GM12865 (cell line): Measurements from ENCODE around the gene NFYC.

Experiments
- DNase-seq: peaks from one replicate; pipeline ENCODE4 v3.0.0; 2010; ENCODE audit warnings: low read depth
- H3K4me3 ChIP-seq: 2 replicates; pipeline ENCODE4 v1.5.1; 2011; ENCODE audit warnings: mild to moderate bottlenecking, low read depth, low read length, control low read depth
- TF ChIP-seq, protein P1 (sequence below): IDR thresholded peaks from 2 replicates; pipeline ENCODE4 v1.5.1; 2011; ENCODE audit warnings: low read length, control low read depth, low read depth, inconsistent platforms; ENCODE audit not compliant: insufficient read depth; ENCODE audit errors: missing control alignments

NFYC gene

DNA sequence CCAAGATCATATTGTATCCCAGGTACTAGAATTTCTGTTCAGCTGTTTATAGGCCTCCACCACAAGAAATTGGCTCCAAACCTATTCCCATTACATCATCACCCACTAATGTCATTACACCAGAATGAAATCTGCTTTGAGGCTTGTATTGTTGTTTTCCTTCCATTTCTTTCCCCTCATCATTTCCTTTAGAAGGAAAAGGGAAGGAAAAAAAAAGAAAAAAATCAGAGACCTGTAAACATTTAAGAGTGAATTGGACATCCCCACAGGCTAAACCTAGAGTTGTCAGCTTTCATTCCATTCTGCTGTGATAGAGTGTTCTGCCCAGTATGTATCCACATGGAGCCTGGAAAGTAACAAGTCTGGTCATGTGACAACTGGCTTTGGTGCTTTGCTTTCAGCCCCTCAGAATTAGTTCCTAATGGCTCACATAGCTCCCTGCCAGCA, 44.6 kb downstream of the NFYC start:
- no peak for DNase-seq
- TF ChIP-seq, protein P1, sequence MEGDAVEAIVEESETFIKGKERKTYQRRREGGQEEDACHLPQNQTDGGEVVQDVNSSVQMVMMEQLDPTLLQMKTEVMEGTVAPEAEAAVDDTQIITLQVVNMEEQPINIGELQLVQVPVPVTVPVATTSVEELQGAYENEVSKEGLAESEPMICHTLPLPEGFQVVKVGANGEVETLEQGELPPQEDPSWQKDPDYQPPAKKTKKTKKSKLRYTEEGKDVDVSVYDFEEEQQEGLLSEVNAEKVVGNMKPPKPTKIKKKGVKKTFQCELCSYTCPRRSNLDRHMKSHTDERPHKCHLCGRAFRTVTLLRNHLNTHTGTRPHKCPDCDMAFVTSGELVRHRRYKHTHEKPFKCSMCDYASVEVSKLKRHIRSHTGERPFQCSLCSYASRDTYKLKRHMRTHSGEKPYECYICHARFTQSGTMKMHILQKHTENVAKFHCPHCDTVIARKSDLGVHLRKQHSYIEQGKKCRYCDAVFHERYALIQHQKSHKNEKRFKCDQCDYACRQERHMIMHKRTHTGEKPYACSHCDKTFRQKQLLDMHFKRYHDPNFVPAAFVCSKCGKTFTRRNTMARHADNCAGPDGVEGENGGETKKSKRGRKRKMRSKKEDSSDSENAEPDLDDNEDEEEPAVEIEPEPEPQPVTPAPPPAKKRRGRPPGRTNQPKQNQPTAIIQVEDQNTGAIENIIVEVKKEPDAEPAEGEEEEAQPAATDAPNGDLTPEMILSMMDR: no peak
- no peak overlapping the region for H3K4me3 ChIP-seq

DNA sequence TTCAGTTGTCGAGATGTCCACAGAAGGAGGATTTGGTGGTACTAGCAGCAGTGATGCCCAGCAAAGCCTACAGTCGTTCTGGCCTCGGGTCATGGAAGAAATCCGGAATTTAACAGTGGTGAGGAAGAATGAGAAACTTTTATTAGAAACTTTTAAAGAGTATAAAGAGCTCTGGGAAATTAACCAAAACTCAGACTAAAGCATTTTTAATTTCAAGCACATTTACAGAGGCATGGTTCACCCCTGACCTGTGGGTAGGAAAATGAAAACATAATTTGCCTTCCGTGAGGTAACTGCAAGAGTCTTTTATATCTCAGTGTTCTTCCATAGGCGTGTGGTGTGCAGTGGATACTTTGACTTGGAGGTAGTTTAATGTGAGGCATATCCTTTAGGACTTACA, 47.3 kb downstream of the NFYC start:
- no peak for DNase-seq
- no peak overlapping the region for H3K4me3 ChIP-seq
- TF ChIP-seq, protein P1: no peak

DNA sequence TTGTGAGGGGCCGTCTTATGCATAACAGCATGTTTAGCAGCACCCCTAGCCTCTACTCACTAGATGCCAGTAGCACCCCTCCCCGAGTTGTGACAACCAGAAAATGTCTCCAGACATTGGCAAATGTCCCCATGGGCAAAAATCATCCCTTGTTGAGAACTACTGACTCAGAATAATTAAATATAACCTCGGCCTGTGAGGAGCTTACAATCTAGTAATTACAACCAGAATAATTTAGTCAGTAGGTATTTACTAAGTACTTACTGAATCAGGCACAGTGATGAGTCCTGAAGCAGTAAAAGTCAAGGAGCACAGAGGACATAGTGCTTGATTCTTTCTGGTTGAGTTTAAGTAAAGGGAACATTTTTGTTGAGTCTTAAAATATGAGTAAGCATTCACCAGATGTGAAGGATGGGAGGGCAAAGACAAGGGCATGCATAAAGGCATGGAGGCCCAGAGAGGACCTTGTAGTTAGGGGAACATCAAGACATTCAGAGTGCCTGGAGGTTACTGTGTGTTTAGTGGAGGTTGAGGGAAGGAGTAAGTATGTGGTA, 48.0 kb downstream of the NFYC start:
- DNase-seq: no peak
- H3K4me3 ChIP-seq: no peak overlapping the region
- TF ChIP-seq, protein P1: no peak

DNA sequence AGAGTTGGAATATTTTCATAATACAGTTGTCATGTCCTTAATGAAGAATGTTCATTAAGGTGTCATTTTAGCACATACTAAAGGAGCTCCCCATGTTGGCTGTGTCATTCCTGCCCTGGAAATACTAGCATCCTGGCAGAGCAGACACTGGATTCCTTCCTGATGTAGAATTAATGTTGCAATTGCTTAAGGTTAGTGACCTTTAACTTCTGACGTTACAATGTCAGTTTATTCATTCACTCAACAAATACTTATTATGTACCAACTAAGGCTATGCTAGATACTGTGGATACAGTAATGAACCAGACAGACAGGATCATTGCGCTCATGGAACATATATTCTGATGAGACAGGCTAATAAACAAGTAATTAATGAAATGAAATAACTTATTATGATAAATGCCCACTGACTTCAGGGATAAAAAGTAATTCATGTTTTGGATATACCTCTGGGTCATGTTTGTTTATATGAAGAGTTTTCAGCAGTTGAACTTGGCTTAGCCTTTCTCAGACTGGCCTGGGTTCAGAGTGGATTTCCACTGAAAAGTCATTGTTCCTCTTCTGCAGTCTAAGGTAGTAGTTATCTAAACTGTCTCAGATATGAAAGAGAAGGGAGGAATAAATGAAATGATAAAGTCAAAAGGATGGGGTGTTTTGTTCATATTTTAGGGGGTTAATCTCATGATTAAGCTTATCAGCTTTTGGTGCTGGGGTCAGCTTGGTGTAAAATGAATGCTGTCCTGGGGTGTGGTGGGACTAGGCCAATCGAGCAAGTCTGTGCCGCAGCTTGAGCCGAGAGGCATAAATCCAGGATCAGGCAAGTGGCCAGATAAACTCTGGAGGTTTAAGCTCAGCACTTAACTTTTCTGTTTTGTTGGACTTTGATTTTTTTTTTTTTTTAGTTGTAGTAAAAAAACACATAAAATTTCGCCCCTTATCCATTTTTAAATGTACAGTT, 48.8 kb downstream of the NFYC start:
- TF ChIP-seq, protein P1: no peak
- DNase-seq: no peak

DNA sequence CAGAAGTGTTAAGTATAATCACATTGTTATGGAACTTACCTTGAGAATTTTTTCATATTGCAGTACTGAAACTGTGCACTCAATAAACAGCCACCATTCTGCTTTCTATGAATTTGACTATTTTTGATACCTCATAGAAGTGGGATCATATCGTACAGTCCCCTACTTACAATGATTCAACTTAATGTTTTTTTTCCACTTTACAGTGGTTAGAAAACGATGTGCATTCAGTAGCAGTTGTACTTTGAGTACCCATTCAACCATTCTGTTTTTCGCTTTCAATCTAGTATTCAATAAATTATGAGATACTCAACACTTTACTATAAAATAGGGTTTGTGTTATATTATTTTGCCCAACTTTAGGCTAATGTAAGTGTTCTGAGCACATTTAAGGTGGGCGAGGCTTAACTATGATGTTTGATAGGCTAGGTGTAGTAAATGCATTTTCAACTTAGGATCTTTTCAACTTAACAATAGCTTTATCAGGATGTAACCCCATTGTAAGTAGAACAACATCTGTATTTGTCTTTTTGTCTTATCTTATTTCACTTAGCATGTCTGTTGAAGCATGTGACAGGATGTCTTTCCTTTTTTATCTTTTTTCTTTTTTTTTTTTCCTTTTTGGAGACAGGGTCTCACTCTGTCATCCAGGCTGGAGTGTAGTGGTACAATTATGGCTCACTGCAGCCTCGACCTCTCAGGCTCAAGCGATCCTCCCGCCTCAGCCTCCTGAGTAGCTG, 49.7 kb downstream of the NFYC start:
- DNase-seq: no peak
- TF ChIP-seq, protein P1: no peak
- no peak overlapping the region for H3K4me3 ChIP-seq

More for the DNA sequence above, 48.8 kb downstream of the NFYC start:
- no peak overlapping the region for H3K4me3 ChIP-seq

DNA sequence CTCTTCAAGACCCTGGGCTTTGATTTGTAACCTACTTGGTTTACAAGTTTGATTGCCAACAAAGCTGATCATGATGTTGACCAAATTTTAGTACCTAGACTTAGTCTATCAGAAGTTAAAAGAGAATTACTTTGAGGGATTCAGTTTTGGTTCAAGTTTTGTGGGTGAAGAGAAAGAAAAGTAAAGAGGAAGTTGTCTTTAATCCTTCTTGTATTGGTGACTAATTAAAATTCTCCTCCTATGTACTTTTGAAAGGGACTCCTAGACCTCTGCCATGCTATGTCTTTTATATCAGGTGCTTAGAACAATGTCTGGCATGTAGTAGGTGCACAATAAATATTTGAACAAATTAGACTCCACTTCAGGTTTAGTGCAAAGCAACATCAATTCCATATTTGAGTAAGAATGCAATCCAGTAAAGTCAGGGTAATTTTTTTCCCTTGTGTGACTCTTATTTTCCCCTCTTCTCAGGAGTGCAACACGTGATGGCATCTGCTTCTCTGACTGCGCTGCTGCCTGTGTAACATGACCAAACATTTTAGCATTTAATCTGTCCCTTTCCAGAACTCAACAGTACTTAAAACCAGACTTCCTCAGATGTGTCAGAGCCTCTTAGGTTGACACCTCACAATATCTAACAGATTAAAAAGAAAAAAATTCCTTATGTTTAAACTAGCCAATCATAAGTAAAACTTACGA, 51.0 kb downstream of the NFYC start:
- TF ChIP-seq, protein P1: no peak
- H3K4me3 ChIP-seq: no peak overlapping the region
- no peak for DNase-seq
